Fibroblast of the aortic adventitia (primary cell): Measurements from ENCODE around the gene PACS2. TPM values are rescaled to one million over a fixed set of nuclear protein-coding genes. Genes with fewer than 3 reads are reported as not detected.

Experiments used
- DNase-seq: peaks from one replicate; pipeline ENCODE4 v3.0.0-alpha.2; 2010; ENCODE audit warnings: low read depth
- H3K4me3 ChIP-seq: 2 replicates; pipeline ENCODE4 v1.5.1; 2011; ENCODE audit warnings: low read depth, mild to moderate bottlenecking, control low read depth, low read length, moderate library complexity
- total RNA-seq: library from RNA; depleted of rRNA; stranded (reverse); fragments of >200 nt; gene quantifications from 2 replicates; pipeline ENCODE4 v1.2.3, GENCODE V29; 2012; ENCODE audit warnings: low replicate concordance
- TF ChIP-seq, protein P1 (sequence below): IDR thresholded peaks from 2 replicates; pipeline ENCODE4 v1.5.1; 2011; ENCODE audit warnings: mild to moderate bottlenecking, low read length, control low read depth, inconsistent platforms; ENCODE audit not compliant: insufficient read depth

PACS2 gene
- total RNA-seq, 1 donor: 48.6 TPM

DNA sequence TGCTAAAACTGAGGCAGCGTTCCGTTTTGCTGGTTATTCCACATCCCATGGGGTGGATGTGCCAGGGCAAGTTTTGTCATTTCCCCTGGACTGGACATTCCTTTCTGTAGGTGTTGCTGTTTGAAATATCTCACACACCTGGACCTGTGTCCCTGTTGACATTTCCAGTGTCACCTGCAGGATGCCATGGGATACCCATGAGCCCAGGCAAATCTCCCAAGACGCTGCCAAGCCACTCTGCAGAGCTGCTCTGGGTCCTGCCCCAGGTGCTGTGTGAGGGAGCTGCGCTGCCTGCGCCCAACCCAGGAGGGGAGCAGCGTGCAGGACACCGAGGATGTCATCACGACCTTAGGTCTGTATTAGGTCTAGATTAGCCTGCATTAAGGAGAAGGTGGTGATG is 5.2 kb upstream of the PACS2 start:
- H3K4me3 ChIP-seq: no peak overlapping the region
- DNase-seq: no peak
- TF ChIP-seq, protein P1, sequence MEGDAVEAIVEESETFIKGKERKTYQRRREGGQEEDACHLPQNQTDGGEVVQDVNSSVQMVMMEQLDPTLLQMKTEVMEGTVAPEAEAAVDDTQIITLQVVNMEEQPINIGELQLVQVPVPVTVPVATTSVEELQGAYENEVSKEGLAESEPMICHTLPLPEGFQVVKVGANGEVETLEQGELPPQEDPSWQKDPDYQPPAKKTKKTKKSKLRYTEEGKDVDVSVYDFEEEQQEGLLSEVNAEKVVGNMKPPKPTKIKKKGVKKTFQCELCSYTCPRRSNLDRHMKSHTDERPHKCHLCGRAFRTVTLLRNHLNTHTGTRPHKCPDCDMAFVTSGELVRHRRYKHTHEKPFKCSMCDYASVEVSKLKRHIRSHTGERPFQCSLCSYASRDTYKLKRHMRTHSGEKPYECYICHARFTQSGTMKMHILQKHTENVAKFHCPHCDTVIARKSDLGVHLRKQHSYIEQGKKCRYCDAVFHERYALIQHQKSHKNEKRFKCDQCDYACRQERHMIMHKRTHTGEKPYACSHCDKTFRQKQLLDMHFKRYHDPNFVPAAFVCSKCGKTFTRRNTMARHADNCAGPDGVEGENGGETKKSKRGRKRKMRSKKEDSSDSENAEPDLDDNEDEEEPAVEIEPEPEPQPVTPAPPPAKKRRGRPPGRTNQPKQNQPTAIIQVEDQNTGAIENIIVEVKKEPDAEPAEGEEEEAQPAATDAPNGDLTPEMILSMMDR: no peak

GRCh38 chr14:105311838-105312237 is 2.7 kb upstream of the PACS2 start:
- TF ChIP-seq, protein P1: no peak
- DNase-seq: no peak

DNA sequence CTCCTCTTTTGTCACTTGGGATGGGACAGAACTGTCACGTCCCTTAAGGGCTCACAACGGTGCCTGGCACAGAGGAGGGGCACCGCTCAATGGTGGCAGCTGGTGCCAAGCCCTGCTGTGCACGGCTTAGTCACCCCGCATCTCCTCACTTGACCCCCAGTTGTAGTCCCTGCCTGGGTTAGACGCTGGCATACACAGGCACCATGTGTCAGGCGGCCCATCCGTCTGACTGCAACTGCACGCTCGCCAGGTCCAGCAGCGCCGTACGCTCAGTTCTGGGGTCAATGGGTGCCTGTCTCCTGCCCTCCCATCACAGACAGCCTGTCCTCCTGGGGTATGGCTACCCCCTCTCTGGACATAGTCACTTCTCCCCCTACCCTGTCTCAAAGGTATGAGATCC is 1.6 kb upstream of the PACS2 start:
- TF ChIP-seq, protein P1: no peak
- no peak overlapping the region for H3K4me3 ChIP-seq
- no peak for DNase-seq

More at GRCh38 chr14:105311838-105312237, 2.7 kb upstream of the PACS2 start:
- H3K4me3 ChIP-seq: no peak overlapping the region

GRCh38 chr14:105313381-105314286 is 914 bp upstream of the PACS2 start:
- TF ChIP-seq, protein P1: no peak
- peak; percentile 42 for DNase-seq

DNA sequence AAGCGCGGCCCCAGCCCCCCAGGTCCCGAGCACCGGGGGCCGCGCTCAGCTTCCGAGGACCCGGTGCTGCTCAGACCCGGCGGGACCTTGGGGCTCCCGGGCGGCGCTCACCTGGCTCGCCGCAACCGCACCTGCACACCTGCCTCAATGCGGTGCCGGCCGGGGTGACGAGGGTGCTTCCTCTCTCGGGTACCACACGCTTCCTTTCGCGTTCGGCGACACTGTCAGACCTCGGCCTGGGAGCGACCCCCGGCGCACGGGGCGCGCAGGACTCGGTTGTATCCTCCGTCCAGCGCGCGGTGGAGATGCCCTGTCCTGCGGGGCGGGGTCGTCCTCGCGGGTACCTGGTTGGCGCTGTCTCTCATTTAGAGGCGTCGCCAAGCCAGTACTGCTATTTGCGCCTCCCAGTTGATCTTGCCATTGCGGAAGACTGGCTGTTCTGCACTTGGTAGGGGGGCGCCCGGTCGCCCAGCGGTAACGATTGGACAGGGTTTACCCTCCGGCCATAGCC is 718 bp downstream of the PACS2 start:
- peak; percentile 36 for DNase-seq
- TF ChIP-seq, protein P1: no peak
- H3K4me3 ChIP-seq: peak overlapping the region; percentile 82

More at GRCh38 chr14:105313381-105314286, 914 bp upstream of the PACS2 start:
- peak overlapping the region; percentile 68 for H3K4me3 ChIP-seq

DNA sequence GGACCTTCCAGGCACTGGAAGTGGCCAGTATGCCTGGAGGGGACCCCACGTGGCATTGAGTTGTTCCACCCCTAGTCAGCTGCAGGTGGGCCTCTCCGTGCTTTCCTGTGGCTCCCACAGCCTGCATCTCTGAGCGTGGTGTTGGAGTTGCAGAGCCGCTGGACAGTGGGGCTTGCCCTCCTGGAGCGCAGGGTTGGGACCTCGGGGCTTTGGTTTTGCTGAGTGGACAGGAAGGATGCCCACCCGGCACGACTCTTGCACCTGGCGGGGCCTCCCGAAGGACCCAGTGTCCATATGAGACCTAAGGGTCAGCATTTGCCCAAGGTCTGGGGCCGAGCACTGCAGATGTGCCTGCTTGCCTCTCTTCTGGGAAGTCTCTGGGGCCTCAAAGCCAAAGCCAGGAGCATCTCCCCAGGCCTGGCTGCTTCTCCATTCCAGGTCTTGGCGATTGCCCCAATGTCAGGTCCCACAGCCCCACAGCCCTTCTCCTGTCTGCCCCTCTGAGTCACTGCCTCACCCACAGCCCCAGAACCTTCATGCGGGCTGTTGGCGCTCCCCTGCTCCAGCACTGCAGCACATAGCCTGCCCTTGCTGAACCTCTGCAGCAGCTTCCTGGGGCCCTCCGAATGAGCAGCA is 1.5 kb downstream of the PACS2 start:
- H3K4me3 ChIP-seq: peak overlapping the region; percentile 82
- TF ChIP-seq, protein P1: no peak
- DNase-seq: peak; percentile 18
